BE2C (cell line): ENCODE data around the gene ATP9B.

ENCODE experiments used
- DNase-seq: peaks from one replicate; pipeline ENCODE4 v3.0.0-alpha.2; 2020
- H3K27me3 ChIP-seq: fragments of 250-450 bp; sonication (Bioruptor Pico); 2 replicates; pipeline ENCODE4 v1.5.1; 2020; ENCODE audit warnings: mild to moderate bottlenecking
- H3K36me3 ChIP-seq: fragments of 250-450 bp; sonication (Bioruptor Pico); 2 replicates; pipeline ENCODE4 v1.5.1; 2020; ENCODE audit warnings: mild to moderate bottlenecking
- H3K4me1 ChIP-seq: fragments of 250-450 bp; sonication (Bioruptor Pico); 2 replicates; pipeline ENCODE4 v1.5.1; 2020
- H3K4me3 ChIP-seq: 2 replicates; pipeline ENCODE4 v1.5.1; 2011; ENCODE audit warnings: low read depth, low read length
- H3K9me3 ChIP-seq: fragments of 250-450 bp; sonication (Bioruptor Pico); 2 replicates; pipeline ENCODE4 v1.5.1; 2020
- TF ChIP-seq, protein P1 (sequence below): IDR thresholded peaks from 2 replicates; pipeline ENCODE4 v1.5.1; 2012; ENCODE audit warnings: mild to moderate bottlenecking, low read depth, low read length

The ATP9B gene

GRCh38 chr18:79200546-79201268 lies 131.5 kb downstream of the ATP9B start:
- H3K4me1 ChIP-seq: no peaks in the 10 kb centered on the region
- DNase-seq: peak; percentile 18
- no peaks in the 10 kb centered on the region for H3K9me3 ChIP-seq
- no peaks in the 10 kb centered on the region for H3K27me3 ChIP-seq
- H3K36me3 ChIP-seq: no peaks in the 10 kb centered on the region
- H3K4me3 ChIP-seq: no peak overlapping the region
- TF ChIP-seq, protein P1, sequence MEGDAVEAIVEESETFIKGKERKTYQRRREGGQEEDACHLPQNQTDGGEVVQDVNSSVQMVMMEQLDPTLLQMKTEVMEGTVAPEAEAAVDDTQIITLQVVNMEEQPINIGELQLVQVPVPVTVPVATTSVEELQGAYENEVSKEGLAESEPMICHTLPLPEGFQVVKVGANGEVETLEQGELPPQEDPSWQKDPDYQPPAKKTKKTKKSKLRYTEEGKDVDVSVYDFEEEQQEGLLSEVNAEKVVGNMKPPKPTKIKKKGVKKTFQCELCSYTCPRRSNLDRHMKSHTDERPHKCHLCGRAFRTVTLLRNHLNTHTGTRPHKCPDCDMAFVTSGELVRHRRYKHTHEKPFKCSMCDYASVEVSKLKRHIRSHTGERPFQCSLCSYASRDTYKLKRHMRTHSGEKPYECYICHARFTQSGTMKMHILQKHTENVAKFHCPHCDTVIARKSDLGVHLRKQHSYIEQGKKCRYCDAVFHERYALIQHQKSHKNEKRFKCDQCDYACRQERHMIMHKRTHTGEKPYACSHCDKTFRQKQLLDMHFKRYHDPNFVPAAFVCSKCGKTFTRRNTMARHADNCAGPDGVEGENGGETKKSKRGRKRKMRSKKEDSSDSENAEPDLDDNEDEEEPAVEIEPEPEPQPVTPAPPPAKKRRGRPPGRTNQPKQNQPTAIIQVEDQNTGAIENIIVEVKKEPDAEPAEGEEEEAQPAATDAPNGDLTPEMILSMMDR: no peak

DNA sequence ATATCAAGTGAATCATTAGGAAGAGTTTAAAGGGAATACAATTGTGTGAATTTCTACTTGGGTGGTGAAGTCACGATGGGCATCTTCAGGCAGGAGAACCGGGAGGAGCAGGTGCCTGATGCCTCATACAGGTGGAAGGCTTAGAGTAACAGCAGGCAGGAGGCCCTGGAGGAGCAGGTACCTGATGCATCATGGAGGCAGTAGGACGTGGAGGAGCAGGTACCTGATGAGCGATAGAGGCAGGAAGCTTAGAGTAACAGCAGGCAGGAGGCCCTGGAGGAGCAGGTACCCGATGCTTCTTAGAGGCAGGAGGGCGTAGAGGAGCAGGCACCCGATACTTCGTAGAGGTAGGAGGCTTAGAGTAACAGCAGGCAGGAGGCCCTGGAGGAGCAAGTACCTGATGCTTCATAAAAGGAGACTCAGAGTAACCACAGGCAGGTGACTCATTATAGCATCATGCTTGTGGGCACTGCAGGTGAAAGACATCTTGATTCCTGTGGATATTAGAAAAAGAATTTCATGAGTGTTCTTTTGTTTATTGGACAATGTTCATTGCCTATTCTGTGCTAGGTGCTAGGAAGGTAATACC lies 133.9 kb downstream of the ATP9B start:
- H3K4me3 ChIP-seq: no peak overlapping the region
- TF ChIP-seq, protein P1: no peak
- no peaks in the 10 kb centered on the region for H3K4me1 ChIP-seq
- no peaks in the 10 kb centered on the region for H3K27me3 ChIP-seq
- H3K36me3 ChIP-seq: no peaks in the 10 kb centered on the region
- DNase-seq: no peak
- no peaks in the 10 kb centered on the region for H3K9me3 ChIP-seq

- TF ChIP-seq, protein P1: no peak
- H3K4me3 ChIP-seq: no peak overlapping the region
- no peaks in the 10 kb centered on the region for H3K9me3 ChIP-seq
- no peaks in the 10 kb centered on the region for H3K36me3 ChIP-seq
- DNase-seq: no peak
- no peaks in the 10 kb centered on the region for H3K27me3 ChIP-seq
- no peaks in the 10 kb centered on the region for H3K4me1 ChIP-seq
Measured at GRCh38 chr18:79204889-79205807, 136.0 kb downstream of the ATP9B start.

GRCh38 chr18:79206444-79206843 lies 137.2 kb downstream of the ATP9B start:
- no peak for DNase-seq
- Histone ChIP-seq H3K36me3 (no peaks in the 10 kb centered on the region), H3K4me1 (no peaks in the 10 kb centered on the region), H3K9me3 (no peaks in the 10 kb centered on the region), H3K4me3 (no peak overlapping the region), H3K27me3 (no peaks in the 10 kb centered on the region)
- TF ChIP-seq, protein P1: no peak

DNA sequence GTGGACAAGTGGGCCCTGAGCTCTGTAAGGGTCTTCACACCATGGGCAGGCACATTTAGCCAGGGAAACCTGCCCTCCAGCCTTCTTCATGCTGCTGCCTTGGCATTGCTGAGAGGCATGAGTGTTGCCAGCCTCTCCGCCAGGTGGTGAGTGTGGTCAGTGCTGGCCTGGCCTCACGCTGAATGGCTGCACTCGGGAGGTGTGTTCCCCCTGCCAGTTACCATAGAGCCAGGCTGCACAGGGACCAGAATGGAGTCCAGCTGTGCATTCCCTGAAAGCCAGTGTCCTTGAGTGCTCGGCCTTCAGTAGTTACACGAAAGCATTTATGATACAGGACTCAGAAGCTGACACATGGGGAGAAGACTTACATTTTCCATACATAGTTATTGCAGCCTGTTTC lies 139.7 kb downstream of the ATP9B start:
- Histone ChIP-seq H3K36me3 (no peaks in the 10 kb centered on the region), H3K9me3 (no peaks in the 10 kb centered on the region), H3K27me3 (no peaks in the 10 kb centered on the region), H3K4me3 (no peak overlapping the region), H3K4me1 (no peaks in the 10 kb centered on the region)
- TF ChIP-seq, protein P1: no peak
- DNase-seq: no peak
